Transverse colon (tissue), 4 donors: Measurements from ENCODE around the gene CENPH.

Source experiments
- CTCF ChIP-seq, 5 experiments: fragments of 200-600 bp in 3 of 5; fragments of 450-650 bp in 2 of 5; sonication (generic) in 3 of 5; IDR thresholded peaks; 1 replicate in 2 of 5; 2 replicates in 3 of 5; pipeline ENCODE4 v1.5.1; 2016 to 2017; ENCODE audit warnings: antibody characterized with exemption in 5 of 5, inconsistent platforms in 3 of 5, mild to moderate bottlenecking in 2 of 5, moderate library complexity in 1 of 5
- POLR2A ChIP-seq: fragments of 450-650 bp; IDR thresholded peaks from one replicate; pipeline ENCODE4 v1.6.1; 2016; ENCODE audit warnings: antibody characterized with exemption, mild to moderate bottlenecking, moderate library complexity
- POLR2AphosphoS5 ChIP-seq, 3 donors: sonication (generic); formaldehyde crosslinking; IDR thresholded peaks; one replicate each; pipeline ENCODE4 v1.6.1; 2016; ENCODE audit warnings: antibody characterized with exemption in 3 of 3

- TF ChIP-seq CTCF (IDR thresholded peaks at IDR 0.05) (no peak), POLR2AphosphoS5 (IDR thresholded peaks at IDR 0.05) (no peak), POLR2A (no peak)
Measured at GRCh38 chr5:69170495-69170894, 18.9 kb upstream of the CENPH start.
